HepG2 (cell line): ENCODE measurements around the gene ACAT2. TPM values are rescaled to one million over a fixed set of nuclear protein-coding genes. Genes with fewer than 3 reads are reported as not detected.

Source experiments
- ATAC-seq: fragments of 200-7000 bp; cut with Tn5 transposase; 3 replicates; pipeline ENCODE4 v1.9.1; 2020; ENCODE audit warnings: mild to moderate bottlenecking, moderate library complexity
- BruUV-seq: library from RNA; stranded (reverse); fragments of 400-500 nt; replicated peaks from 2 replicates; lab custom pipeline; 2021; lab: Mats Ljungman, UMichigan
- CTCF ChIA-PET: fragments of 300-600 bp; formaldehyde crosslinking; extraction: SDS; loops from one replicate; lab custom pipeline; 2021; ENCODE audit warnings: low total read pairs, inconsistent platforms, low intra/inter-chr PET ratio; lab: Yijun Ruan, JAX
- POLR2A ChIA-PET: fragments of 350-600 bp; sonication (Branson Sonifier 250); formaldehyde crosslinking; loops from one replicate; lab custom pipeline; 2020; ENCODE audit warnings: antibody characterized with exemption, inconsistent platforms; lab: Yijun Ruan, JAX
- DNase-seq: peaks from one replicate; pipeline ENCODE4 v3.0.0-alpha.2; 2015; ENCODE audit warnings: low spot score
- FAIRE-seq: peaks from 3 replicates; lab custom pipeline; 2011; peaks lifted over from hg19 to GRCh38; lab: Jason Lieb, UNC
- H2AFZ ChIP-seq: one replicate; pipeline ENCODE4 v1.6.1; 2011; ENCODE audit warnings: low read length, inconsistent platforms
- H3K27ac ChIP-seq: fragments of 300-600 bp; 3 replicates; pipeline ENCODE4 v1.8.0; 2011; ENCODE audit warnings: mixed run types, mild to moderate bottlenecking, mixed read lengths, low read length, inconsistent platforms; ENCODE audit not compliant: insufficient read depth; ENCODE audit errors: extremely low read length
- H3K27me3 ChIP-seq, 2 experiments: fragments of 200-600 bp in 1 of 2; 2 replicates in 1 of 2; 3 replicates in 1 of 2; pipeline versions ENCODE4 v1.6.0 to v1.8.0; 2011; ENCODE audit warnings: low read length in 2 of 2, mild to moderate bottlenecking in 2 of 2, moderate library complexity in 2 of 2, inconsistent platforms in 1 of 2; ENCODE audit not compliant: insufficient read depth in 2 of 2, control insufficient read depth in 1 of 2
- H3K36me3 ChIP-seq, 2 experiments: fragments of 200-600 bp in 1 of 2; replicated peaks in 1 of 2; 2 replicates in 1 of 2; 3 replicates in 1 of 2; pipeline versions ENCODE4 v1.5.1 to v1.8.0; 2011; ENCODE audit warnings: low read length in 2 of 2, inconsistent platforms in 1 of 2; ENCODE audit not compliant: insufficient read depth in 2 of 2, control insufficient read depth in 1 of 2
- H3K4me1 ChIP-seq: 2 replicates; pipeline ENCODE4 v1.5.1; 2012; ENCODE audit warnings: low read length, inconsistent platforms; ENCODE audit not compliant: insufficient read depth
- H3K4me2 ChIP-seq: 2 replicates; pipeline ENCODE4 v1.6.0; 2011; ENCODE audit warnings: low read depth, low read length, inconsistent platforms
- H3K4me3 ChIP-seq, 3 experiments: fragments of 200-600 bp in 1 of 3; sonication (generic), shearing (Covaris generic) in 1 of 3; replicated peaks in 1 of 3; 2 replicates each; pipeline ENCODE4 v1.5.1; 2011 to 2016; ENCODE audit warnings: low read length in 3 of 3, inconsistent platforms in 2 of 3, low read depth in 2 of 3, mild to moderate bottlenecking in 2 of 3, control low read depth in 1 of 3, mixed read lengths in 1 of 3; ENCODE audit not compliant: insufficient read depth in 1 of 3
- H3K79me2 ChIP-seq: one replicate; pipeline ENCODE4 v1.6.1; 2011; ENCODE audit warnings: low read length, inconsistent platforms; ENCODE audit not compliant: insufficient read depth
- H3K9ac ChIP-seq: 2 replicates; pipeline ENCODE4 v1.6.0; 2011; ENCODE audit warnings: mild to moderate bottlenecking, low read depth, low read length, inconsistent platforms; ENCODE audit not compliant: insufficient read depth
- H3K9me3 ChIP-seq: 2 replicates; pipeline ENCODE4 v1.5.1; 2012; ENCODE audit warnings: mild to moderate bottlenecking, low read length
- H4K20me1 ChIP-seq: 2 replicates; pipeline ENCODE4 v1.6.0; 2011; ENCODE audit warnings: inconsistent platforms, mild to moderate bottlenecking, low read length, moderate library complexity; ENCODE audit not compliant: insufficient read depth
- CC2D1A ChIP-seq: sonication (generic); formaldehyde crosslinking; IDR thresholded peaks from 2 replicates; pipeline ENCODE4 v1.8.1; 2023; ENCODE audit warnings: mild to moderate bottlenecking, missing genetic modification reagents
- ELF1 ChIP-seq: sonication (generic); formaldehyde crosslinking; IDR thresholded peaks from 2 replicates; pipeline ENCODE4 v1.4.0; 2020; ENCODE audit warnings: missing genetic modification reagents
- MED13 ChIP-seq: sonication (generic); formaldehyde crosslinking; IDR thresholded peaks from 2 replicates; pipeline ENCODE4 v1.5.0; 2020; ENCODE audit warnings: missing genetic modification reagents
- MXI1 ChIP-seq: IDR thresholded peaks from 3 replicates; pipeline ENCODE4 v1.6.1; 2012; ENCODE audit warnings: low read depth, low read length, inconsistent platforms, borderline replicate concordance
- RAD21 ChIP-seq: fragments of 450-650 bp; formaldehyde crosslinking; IDR thresholded peaks from 2 replicates; pipeline ENCODE4 v1.5.0; 2020; ENCODE audit warnings: mild to moderate bottlenecking
- SETDB1 ChIP-seq: sonication (generic); formaldehyde crosslinking; IDR thresholded peaks from 2 replicates; pipeline ENCODE4 v1.5.1; 2020; ENCODE audit warnings: missing genetic modification reagents, mild to moderate bottlenecking, borderline replicate concordance
- SMAD3 ChIP-seq: sonication (generic); formaldehyde crosslinking; IDR thresholded peaks from 2 replicates; pipeline ENCODE4 v1.4.0; 2020; ENCODE audit warnings: missing genetic modification reagents
- TCF7 ChIP-seq: sonication (generic); IDR thresholded peaks from 2 replicates; pipeline ENCODE4 v1.6.1; 2016; ENCODE audit warnings: antibody characterized with exemption, low read depth
- ZBTB20 ChIP-seq: sonication (generic); formaldehyde crosslinking; IDR thresholded peaks from 2 replicates; pipeline ENCODE4 v1.8.1; 2023; ENCODE audit warnings: missing genetic modification reagents, low read depth, mild to moderate bottlenecking, borderline replicate concordance
- ZBTB21 ChIP-seq: sonication (generic); formaldehyde crosslinking; IDR thresholded peaks from 2 replicates; pipeline ENCODE4 v1.4.0; 2020; ENCODE audit warnings: missing genetic modification reagents
- ZBTB7A ChIP-seq: sonication (generic); formaldehyde crosslinking; IDR thresholded peaks from 2 replicates; pipeline ENCODE4 v1.8.0; 2022; ENCODE audit warnings: mild to moderate bottlenecking, missing genetic modification reagents
- ZFY ChIP-seq: sonication (generic); formaldehyde crosslinking; IDR thresholded peaks from 2 replicates; pipeline ENCODE4 v1.4.0; 2020; ENCODE audit warnings: missing genetic modification reagents
- ZNF253 ChIP-seq: sonication (generic); formaldehyde crosslinking; IDR thresholded peaks from 2 replicates; pipeline ENCODE4 v1.8.0; 2022; ENCODE audit warnings: mild to moderate bottlenecking, missing genetic modification reagents, borderline replicate concordance
- ZNF589 ChIP-seq: sonication (generic); formaldehyde crosslinking; conservative IDR thresholded peaks from 2 replicates; pipeline ENCODE4 v1.8.0; 2022; ENCODE audit warnings: mild to moderate bottlenecking, moderate library complexity, missing genetic modification reagents
- ZNF773 ChIP-seq: sonication (generic); formaldehyde crosslinking; IDR thresholded peaks from 2 replicates; pipeline ENCODE4 v1.4.0; 2020; ENCODE audit warnings: missing genetic modification reagents, borderline replicate concordance
- ZNF816 ChIP-seq: sonication (generic); formaldehyde crosslinking; IDR thresholded peaks from 2 replicates; pipeline ENCODE4 v1.8.0; 2022; ENCODE audit warnings: missing genetic modification reagents, mild to moderate bottlenecking, borderline replicate concordance
- WGBS: methylation state at CpG from one replicate; pipeline ENCODE4 v1.1.6; 2017; ENCODE audit warnings: low lambda C conversion rate; 5-methylcytosine and 5-hydroxymethylcytosine counted together
- in situ Hi-C: cut with HindIII; loops from 2 replicates; pipeline ENCODE4 v1.10.0; 2017; ENCODE audit warnings: low pct_unique_long_range_greater_than_20kb; ENCODE audit not compliant: extremely low pct_ligation_motif_present
- intact Hi-C: fragments of 100-400 bp; cut with micrococcal nuclease; formaldehyde crosslinking; loops from one replicate; pipeline ENCODE4 v1.10.0; 2022; ENCODE audit not compliant: unreplicated experiment
- polyA plus RNA-seq, 8 experiments: library from polyadenylated mRNA; depleted of rRNA in 3 of 8; stranded (reverse) in 7 of 8; unstranded in 1 of 8; fragments of >200 nt; fragmentation: Illumina TruSeq in 4 of 8; extraction: Trizol in 4 of 8; gene quantifications; 2 replicates each; pipeline versions ENCODE4 v1.2.1 to v1.2.3, GENCODE V29; 2011 to 2016; ENCODE audit warnings: low read depth in 4 of 8, missing spikeins in 1 of 8, mixed read lengths in 1 of 8; ENCODE audit not compliant: insufficient read depth in 1 of 8
- total RNA-seq, 5 experiments: library from RNA; depleted of rRNA; stranded (reverse); fragments of >200 nt; fragmentation: Illumina TruSeq; extraction: Trizol; gene quantifications; 2 replicates each; pipeline ENCODE4 v1.2.3, GENCODE V29; 2016; ENCODE audit warnings: low read depth in 1 of 5
- TF ChIP-seq, protein P1 (sequence below): sonication (generic); formaldehyde crosslinking; IDR thresholded peaks from 2 replicates; pipeline ENCODE4 v1.4.0; 2020; ENCODE audit warnings: missing genetic modification reagents, borderline replicate concordance
- TF ChIP-seq, protein P2 (sequence below): sonication (generic); formaldehyde crosslinking; IDR thresholded peaks from 2 replicates; pipeline ENCODE4 v1.8.0; 2022; ENCODE audit warnings: missing genetic modification reagents, low read depth, mild to moderate bottlenecking, borderline replicate concordance
- TF ChIP-seq, protein P3 (sequence below): sonication (generic); formaldehyde crosslinking; IDR thresholded peaks from 2 replicates; pipeline ENCODE4 v1.4.0; 2020; ENCODE audit warnings: missing genetic modification reagents

The ACAT2 gene
- total and polyA plus RNA-seq, 2 of the 13 experiments (the other 11 are each of a cell fraction or from before 2014, with no cell fraction given), result 121 to 534 TPM

DNA sequence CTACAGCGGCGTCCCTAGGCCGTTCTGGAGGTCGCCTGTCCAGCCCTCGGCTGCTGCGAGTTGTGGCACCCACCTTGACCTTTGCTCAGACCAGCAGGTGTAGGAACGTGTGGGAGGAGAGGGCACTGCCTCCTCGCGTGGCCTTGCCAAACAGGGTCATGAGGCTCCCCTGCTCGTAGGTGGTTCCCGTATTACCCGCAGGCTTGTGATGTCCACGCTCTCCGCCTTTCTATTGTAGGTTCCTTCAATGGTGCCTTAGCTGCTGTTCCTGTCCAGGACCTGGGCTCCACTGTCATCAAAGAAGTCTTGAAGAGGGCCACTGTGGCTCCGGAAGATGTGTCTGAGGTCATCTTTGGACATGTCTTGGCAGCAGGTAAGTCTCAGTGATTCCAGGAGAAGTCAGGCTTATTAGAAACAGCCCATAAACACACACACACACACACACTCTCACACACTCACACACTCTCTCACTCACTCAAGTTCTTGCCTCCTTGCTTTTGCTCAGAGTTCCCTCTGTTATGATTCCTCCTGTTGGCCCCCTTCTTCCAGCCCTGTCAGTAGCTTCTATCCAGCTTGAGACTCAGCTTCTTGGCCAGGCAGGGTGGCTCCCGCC lies 942 bp downstream of the ACAT2 start:
- Histone ChIP-seq H3K79me2 (peaks cover 61% of the 10 kb centered on the region), H3K4me3 (peak overlapping the region; percentile 83 to 97 (median 88)), H3K36me3 (peaks cover 8 to 34% of the 10 kb centered on the region in 2 experiments), H4K20me1 (no peaks in the 10 kb centered on the region), H2AFZ (no peak overlapping the region), H3K4me2 (peak overlapping the region; percentile 96), H3K27ac (peak overlapping the region; percentile 97), H3K27me3 (no peaks in the 10 kb centered on the region; a peak in 1 of 5 replicates), H3K4me1 (peaks cover 80% of the 10 kb centered on the region), H3K9ac (peak overlapping the region; percentile 98), H3K9me3 (no peaks in the 10 kb centered on the region)
- DNase-seq, result peak; percentile 74
- peak; percentile 62 for ATAC-seq
- ChIA-PET POLR2A (interaction anchor here (1.0 to 10.2 kb wide), 8 partner anchors 9 to 57 kb away, joined by 3 to 175 read pairs (median 8); partner anchors contain the start of genes MRPL18, TCP1 and WTAP), CTCF (no interaction called here)
- peak; percentile 37 for FAIRE-seq
- 5% methylated on average over 16 of the region's 16 CpGs for WGBS
- TSS peak; percentile 47 for BruUV-seq
- in situ Hi-C loops, result loop anchor here (5.0 kb wide), 2 partner anchors 35 to 70 kb away; partner anchors contain the start of genes SOD2 and WTAP
- intact Hi-C loops, result loop anchor here (1.0 to 10.0 kb wide), 3 partner anchors 27 to 1118 kb away; partner anchors contain the start of genes DYNLT1, TCP1 and WTAP
- TF ChIP-seq ELF1 (CRISPR knock-in tag) (no peak; the same call in 1 of the 2 replicates), SMAD3 (no peak; the same call in 1 of the 2 replicates), TCF7 (no peak), SETDB1 (CRISPR knock-in tag) (no peak), CC2D1A (peak; percentile 67; the same call in 1 of the 2 replicates), ZNF253 (CRISPR knock-in tag) (peak; percentile 89; the same call in 1 of the 2 replicates), ZFY (CRISPR knock-in tag) (no peak), MED13 (CRISPR knock-in tag) (0 out of 2 replicates have a peak, but pooled peaks have one; percentile 38), ZNF589 (0 out of 2 replicates have a peak, but pooled peaks have one; percentile 27), MXI1 (peak; percentile 24; the same call in 1 of the 3 replicates), ZNF773 (CRISPR knock-in tag) (peak; percentile 89; the same call in 1 of the 2 replicates), RAD21 (CRISPR knock-in tag) (0 out of 2 replicates have a peak, but pooled peaks have one; percentile 12), ZNF816 (CRISPR knock-in tag) (no peak), ZBTB20 (no peak; the same call in 1 of the 2 replicates), ZBTB7A (peak; percentile 99), ZBTB21 (CRISPR knock-in tag) (no peak)
- TF ChIP-seq, protein P1, sequence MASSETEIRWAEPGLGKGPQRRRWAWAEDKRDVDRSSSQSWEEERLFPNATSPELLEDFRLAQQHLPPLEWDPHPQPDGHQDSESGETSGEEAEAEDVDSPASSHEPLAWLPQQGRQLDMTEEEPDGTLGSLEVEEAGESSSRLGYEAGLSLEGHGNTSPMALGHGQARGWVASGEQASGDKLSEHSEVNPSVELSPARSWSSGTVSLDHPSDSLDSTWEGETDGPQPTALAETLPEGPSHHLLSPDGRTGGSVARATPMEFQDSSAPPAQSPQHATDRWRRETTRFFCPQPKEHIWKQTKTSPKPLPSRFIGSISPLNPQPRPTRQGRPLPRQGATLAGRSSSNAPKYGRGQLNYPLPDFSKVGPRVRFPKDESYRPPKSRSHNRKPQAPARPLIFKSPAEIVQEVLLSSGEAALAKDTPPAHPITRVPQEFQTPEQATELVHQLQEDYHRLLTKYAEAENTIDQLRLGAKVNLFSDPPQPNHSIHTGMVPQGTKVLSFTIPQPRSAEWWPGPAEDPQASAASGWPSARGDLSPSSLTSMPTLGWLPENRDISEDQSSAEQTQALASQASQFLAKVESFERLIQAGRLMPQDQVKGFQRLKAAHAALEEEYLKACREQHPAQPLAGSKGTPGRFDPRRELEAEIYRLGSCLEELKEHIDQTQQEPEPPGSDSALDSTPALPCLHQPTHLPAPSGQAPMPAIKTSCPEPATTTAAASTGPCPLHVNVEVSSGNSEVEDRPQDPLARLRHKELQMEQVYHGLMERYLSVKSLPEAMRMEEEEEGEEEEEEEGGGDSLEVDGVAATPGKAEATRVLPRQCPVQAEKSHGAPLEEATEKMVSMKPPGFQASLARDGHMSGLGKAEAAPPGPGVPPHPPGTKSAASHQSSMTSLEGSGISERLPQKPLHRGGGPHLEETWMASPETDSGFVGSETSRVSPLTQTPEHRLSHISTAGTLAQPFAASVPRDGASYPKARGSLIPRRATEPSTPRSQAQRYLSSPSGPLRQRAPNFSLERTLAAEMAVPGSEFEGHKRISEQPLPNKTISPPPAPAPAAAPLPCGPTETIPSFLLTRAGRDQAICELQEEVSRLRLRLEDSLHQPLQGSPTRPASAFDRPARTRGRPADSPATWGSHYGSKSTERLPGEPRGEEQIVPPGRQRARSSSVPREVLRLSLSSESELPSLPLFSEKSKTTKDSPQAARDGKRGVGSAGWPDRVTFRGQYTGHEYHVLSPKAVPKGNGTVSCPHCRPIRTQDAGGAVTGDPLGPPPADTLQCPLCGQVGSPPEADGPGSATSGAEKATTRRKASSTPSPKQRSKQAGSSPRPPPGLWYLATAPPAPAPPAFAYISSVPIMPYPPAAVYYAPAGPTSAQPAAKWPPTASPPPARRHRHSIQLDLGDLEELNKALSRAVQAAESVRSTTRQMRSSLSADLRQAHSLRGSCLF, result peak; percentile 86
- TF ChIP-seq, protein P2, sequence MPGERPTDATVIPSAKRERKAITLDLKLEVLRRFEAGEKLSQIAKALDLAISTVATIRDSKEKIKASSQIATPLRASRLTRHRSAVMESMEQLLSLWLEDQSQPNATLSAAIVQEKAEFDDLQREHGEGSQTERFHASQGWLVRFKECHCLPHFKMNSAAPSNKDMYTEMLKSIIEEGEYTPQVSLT, result no peak
- TF ChIP-seq, protein P3, sequence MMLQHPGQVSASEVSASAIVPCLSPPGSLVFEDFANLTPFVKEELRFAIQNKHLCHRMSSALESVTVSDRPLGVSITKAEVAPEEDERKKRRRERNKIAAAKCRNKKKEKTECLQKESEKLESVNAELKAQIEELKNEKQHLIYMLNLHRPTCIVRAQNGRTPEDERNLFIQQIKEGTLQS (CRISPR knock-in tag), result no peak
